ENCODE results near the gene ITGAL. TPM values are rescaled to one million over a fixed set of nuclear protein-coding genes. Genes with fewer than 3 reads are reported as not detected.

The ITGAL gene
- total and polyA plus RNA-seq, 2 of the 13 experiments (the other 11 are each of a cell fraction or from before 2014, with no cell fraction given), result 0.86 to 1.2 TPM

Small RNAs within 50 kb of the gene (microRNA-seq; reads per million reads assigned to microRNA genes)
- 1.0 reads per million for gene MIR4518

Small RNAs within 50 kb of the gene (small RNA-seq; reads per million reads assigned to genes)
- gene MIR4518 (ENCODE audit: insufficient read depth in 2 of 3, insufficient read length in 3 of 3, low read depth in 2 of 3, low replicate concordance in 1 of 3) (0 to 0.33 (median 0.20) reads per million in 3 experiments), gene RF00019 (ENCODE audit: insufficient read depth in 2 of 3, insufficient read length in 3 of 3, low read depth in 2 of 3, low replicate concordance in 1 of 3) (0 reads per million in 3 experiments), gene RNU7-61P (ENCODE audit: insufficient read depth in 2 of 3, insufficient read length in 3 of 3, low read depth in 2 of 3, low replicate concordance in 1 of 3) (0 reads per million in 3 experiments)

Other genes with a start within 250 kb of the ITGAL start
- 1.00 and 1.3 TPM in 2 replicates for gene NPIPB13, start 224.3 kb upstream of the ITGAL start, total RNA-seq (2016; rRNA removed; fragmentation: Illumina TruSeq; extraction: Trizol)
- 2.7 and 4.4 TPM in 2 replicates for gene NPIPB13, start 224.3 kb upstream of the ITGAL start, polyA plus RNA-seq (2011; rRNA removed)
- 54.6 and 69.9 TPM in 2 replicates for gene CD2BP2, start 117.4 kb upstream of the ITGAL start, total RNA-seq (2016; rRNA removed; fragmentation: Illumina TruSeq; extraction: Trizol)
- gene CD2BP2, start 117.4 kb upstream of the ITGAL start, polyA plus RNA-seq (2011; rRNA removed), result 24.9 and 27.3 TPM in 2 replicates
- gene TBC1D10B, start 102.2 kb upstream of the ITGAL start, total RNA-seq (2016; rRNA removed; fragmentation: Illumina TruSeq; extraction: Trizol), result 20.8 and 24.8 TPM in 2 replicates
- 15.7 and 16.4 TPM in 2 replicates for gene TBC1D10B, start 102.2 kb upstream of the ITGAL start, polyA plus RNA-seq (2011; rRNA removed)
- not detected in 2 replicates for gene MYL11, start 97.9 kb upstream of the ITGAL start, total RNA-seq (2016; rRNA removed; fragmentation: Illumina TruSeq; extraction: Trizol)
- not detected in 2 replicates for gene MYL11, start 97.9 kb upstream of the ITGAL start, polyA plus RNA-seq (2011; rRNA removed)
- gene SEPTIN1, start 90.2 kb upstream of the ITGAL start, total RNA-seq (2016; rRNA removed; fragmentation: Illumina TruSeq; extraction: Trizol), result 0.18 and 0.27 TPM in 2 replicates
- 0.67 and 0.94 TPM in 2 replicates for gene SEPTIN1, start 90.2 kb upstream of the ITGAL start, polyA plus RNA-seq (2011; rRNA removed)
- gene ZNF48, start 77.3 kb upstream of the ITGAL start, total RNA-seq (2016; rRNA removed; fragmentation: Illumina TruSeq; extraction: Trizol), result 10.9 and 12.3 TPM in 2 replicates
- gene ZNF48, start 77.3 kb upstream of the ITGAL start, polyA plus RNA-seq (2011; rRNA removed), result 9.9 and 11.7 TPM in 2 replicates
- 10.9 and 11.8 TPM in 2 replicates for gene ZNF771, start 65.1 kb upstream of the ITGAL start, total RNA-seq (2016; rRNA removed; fragmentation: Illumina TruSeq; extraction: Trizol)
- gene ZNF771, start 65.1 kb upstream of the ITGAL start, polyA plus RNA-seq (2011; rRNA removed), result 5.0 and 5.4 TPM in 2 replicates
- gene DCTPP1, start 42.7 kb upstream of the ITGAL start, total RNA-seq (2016; rRNA removed; fragmentation: Illumina TruSeq; extraction: Trizol), result 74.4 and 105 TPM in 2 replicates
- 52.9 and 54.8 TPM in 2 replicates for gene DCTPP1, start 42.7 kb upstream of the ITGAL start, polyA plus RNA-seq (2011; rRNA removed)
- 20.7 and 56.3 TPM in 2 replicates for gene SEPHS2, start 26.9 kb upstream of the ITGAL start, total RNA-seq (2016; rRNA removed; fragmentation: Illumina TruSeq; extraction: Trizol)
- gene SEPHS2, start 26.9 kb upstream of the ITGAL start, polyA plus RNA-seq (2011; rRNA removed), result 127 and 128 TPM in 2 replicates
- 26.6 and 34.4 TPM in 2 replicates for gene ZNF768, start 53.8 kb downstream of the ITGAL start, total RNA-seq (2016; rRNA removed; fragmentation: Illumina TruSeq; extraction: Trizol)
- 26.7 and 40.0 TPM in 2 replicates for gene ZNF768, start 53.8 kb downstream of the ITGAL start, polyA plus RNA-seq (2011; rRNA removed)
- gene ZNF747, start 62.1 kb downstream of the ITGAL start, total RNA-seq (2016; rRNA removed; fragmentation: Illumina TruSeq; extraction: Trizol), result 8.8 and 10.2 TPM in 2 replicates
- 7.0 and 7.2 TPM in 2 replicates for gene ZNF747, start 62.1 kb downstream of the ITGAL start, polyA plus RNA-seq (2011; rRNA removed)
- 7.3 and 9.1 TPM in 2 replicates for gene ZNF764, start 85.6 kb downstream of the ITGAL start, total RNA-seq (2016; rRNA removed; fragmentation: Illumina TruSeq; extraction: Trizol)
- gene ZNF764, start 85.6 kb downstream of the ITGAL start, polyA plus RNA-seq (2011; rRNA removed), result 4.1 and 4.8 TPM in 2 replicates
- gene ZNF688, start 99.0 kb downstream of the ITGAL start, total RNA-seq (2016; rRNA removed; fragmentation: Illumina TruSeq; extraction: Trizol), result 5.4 and 5.8 TPM in 2 replicates
- gene ZNF688, start 99.0 kb downstream of the ITGAL start, polyA plus RNA-seq (2011; rRNA removed), result 2.4 and 2.9 TPM in 2 replicates
- gene ZNF785, start 113.0 kb downstream of the ITGAL start, total RNA-seq (2016; rRNA removed; fragmentation: Illumina TruSeq; extraction: Trizol), result not detected in 2 replicates
- 0.01 TPM in 1 of 2 replicates, not detected in the other for gene ZNF785, start 113.0 kb downstream of the ITGAL start, polyA plus RNA-seq (2011; rRNA removed)
- gene ZNF689, start 137.6 kb downstream of the ITGAL start, total RNA-seq (2016; rRNA removed; fragmentation: Illumina TruSeq; extraction: Trizol), result 19.5 and 22.7 TPM in 2 replicates
- 9.7 and 11.9 TPM in 2 replicates for gene ZNF689, start 137.6 kb downstream of the ITGAL start, polyA plus RNA-seq (2011; rRNA removed)
- gene PRR14, start 178.2 kb downstream of the ITGAL start, total RNA-seq (2016; rRNA removed; fragmentation: Illumina TruSeq; extraction: Trizol), result 9.1 and 11.0 TPM in 2 replicates
- 8.4 and 9.2 TPM in 2 replicates for gene PRR14, start 178.2 kb downstream of the ITGAL start, polyA plus RNA-seq (2011; rRNA removed)
- 10.1 and 16.2 TPM in 2 replicates for gene FBRS, start 185.7 kb downstream of the ITGAL start, total RNA-seq (2016; rRNA removed; fragmentation: Illumina TruSeq; extraction: Trizol)
- gene FBRS, start 185.7 kb downstream of the ITGAL start, polyA plus RNA-seq (2011; rRNA removed), result 13.7 and 14.8 TPM in 2 replicates
- gene SRCAP, start 226.4 kb downstream of the ITGAL start, total RNA-seq (2016; rRNA removed; fragmentation: Illumina TruSeq; extraction: Trizol), result 9.0 and 27.8 TPM in 2 replicates
- gene SRCAP, start 226.4 kb downstream of the ITGAL start, polyA plus RNA-seq (2011; rRNA removed), result 4.9 TPM in 2 replicates